ENCODE data around the gene GRK3. TPM values are rescaled to one million over a fixed set of nuclear protein-coding genes. Genes with fewer than 3 reads are reported as not detected.
"Not testable (repeated sequence)": the region's sequence is repeated elsewhere in the genome, so short reads cannot be mapped to it uniquely, and the experiment has no call there.

Gene GRK3
- total and polyA plus RNA-seq, 4 experiments from 2014 or later: 0.11 to 3.2 (median 1.5) TPM

DNA sequence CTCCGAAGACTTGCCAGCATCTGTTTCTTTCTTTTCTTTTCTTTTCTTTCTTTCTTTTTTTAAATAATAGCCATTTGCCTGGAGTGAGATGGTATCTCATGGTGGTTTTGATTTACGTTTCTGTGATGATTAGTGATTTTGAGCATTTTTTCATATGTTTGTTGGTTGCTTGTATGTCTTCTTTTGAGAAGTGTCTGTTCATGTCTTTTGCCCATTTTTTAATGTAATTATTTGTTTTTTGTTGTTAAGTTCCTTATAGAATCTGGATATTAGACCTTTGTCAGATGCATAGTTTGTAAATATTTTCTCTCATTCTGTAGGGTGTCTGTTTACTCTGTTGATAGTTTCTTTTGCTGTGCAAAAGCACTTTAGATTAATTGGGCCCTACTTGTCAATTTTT lies 28.8 kb downstream of the GRK3 start:
- H3K4me3 Mint-ChIP-seq; H3K27ac Mint-ChIP-seq; H3K4me1 Mint-ChIP-seq; H3K36me3 ChIP-seq (ENCODE audit: insufficient read depth, low read length); H3K4me3 ChIP-seq (ENCODE audit: low read length in 2 of 2); DNase-seq; POLR2A ChIA-PET (ENCODE audit: partially characterized antibody); H3K27me3 ChIP-seq (ENCODE audit: insufficient read depth, low read length); H3K9me3 ChIP-seq (ENCODE audit: control insufficient read depth in 1 of 2, low read length in 2 of 2); H3K4me1 ChIP-seq (ENCODE audit: insufficient read depth, low read length); H3K27me3 Mint-ChIP-seq; intact Hi-C loops (cut with micrococcal nuclease); CTCF ChIA-PET (ENCODE audit: partially characterized antibody); H3K27ac ChIP-seq (ENCODE audit: low read depth, low read length): not testable (repeated sequence)
- H3K9me3 Mint-ChIP-seq: peaks cover 0 to 25% (median 8%) of the 10 kb centered on the region in 8 donors
- H3K36me3 Mint-ChIP-seq: peaks cover 0 to 10% of the 10 kb centered on the region in 2 donors

DNA sequence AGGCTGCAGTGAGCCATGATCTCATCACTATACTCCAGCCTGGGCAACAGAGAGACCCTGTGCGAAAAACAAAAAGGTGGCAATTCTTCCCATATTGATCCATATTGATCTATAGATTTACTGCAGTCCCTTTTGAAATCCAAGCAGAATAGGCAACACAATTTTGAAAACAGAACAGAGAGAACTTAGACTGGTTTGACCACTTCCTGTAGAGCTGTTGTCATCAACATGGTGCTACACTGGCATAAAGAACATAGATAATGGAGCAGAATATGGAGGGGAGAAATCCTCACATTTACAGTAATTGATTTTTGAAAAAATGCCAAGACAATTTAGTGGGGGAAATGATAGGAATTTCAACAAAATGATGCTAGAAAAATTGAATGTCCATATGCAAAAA lies 34.1 kb downstream of the GRK3 start:
- intact Hi-C loops (cut with micrococcal nuclease): no loop called here
- H3K9me3 Mint-ChIP-seq: peaks cover 0 to 14% (median 5%) of the 10 kb centered on the region in 8 donors
- Histone ChIP-seq H3K9me3 (ENCODE audit: control insufficient read depth in 1 of 2, low read length in 2 of 2) (no peaks in the 10 kb centered on the region), H3K4me3 (ENCODE audit: low read length in 2 of 2) (no peak overlapping the region), H3K4me1 (ENCODE audit: insufficient read depth, low read length) (peaks cover 5% of the 10 kb centered on the region), H3K36me3 (ENCODE audit: insufficient read depth, low read length) (no peaks in the 10 kb centered on the region), H3K27ac (ENCODE audit: low read depth, low read length) (no peak overlapping the region), H3K27me3 (ENCODE audit: insufficient read depth, low read length) (no peaks in the 10 kb centered on the region)
- no peaks in the 10 kb centered on the region for H3K27me3 Mint-ChIP-seq
- H3K27ac Mint-ChIP-seq: no peak overlapping the region
- ChIA-PET CTCF (ENCODE audit: partially characterized antibody) (no interaction called here), POLR2A (ENCODE audit: partially characterized antibody) (no interaction called here)
- no peak overlapping the region for H3K4me3 Mint-ChIP-seq
- H3K36me3 Mint-ChIP-seq: peaks cover 0 to 10% of the 10 kb centered on the region in 2 donors
- peaks cover 6 to 13% (median 9%) of the 10 kb centered on the region in 4 donors for H3K4me1 Mint-ChIP-seq
- no peak for DNase-seq

DNA sequence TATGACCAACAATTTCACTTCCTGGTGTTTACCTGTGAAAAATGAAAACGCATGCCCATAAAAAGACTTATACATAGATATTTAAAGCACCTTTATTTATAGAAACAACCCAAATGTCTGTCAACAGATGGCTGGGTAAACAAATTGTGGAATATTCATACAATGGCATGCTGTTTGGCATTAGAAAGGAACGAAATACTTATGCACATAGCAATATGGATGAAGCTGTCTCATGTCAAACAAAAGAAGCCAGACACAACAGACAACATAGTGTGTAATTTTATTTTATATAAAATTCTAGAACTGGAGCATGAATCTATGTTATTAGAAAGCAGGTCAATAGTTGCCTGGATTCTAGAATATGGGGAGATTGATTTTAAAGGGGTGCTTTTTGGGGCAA lies 38.0 kb downstream of the GRK3 start:
- ChIA-PET POLR2A (ENCODE audit: partially characterized antibody) (no interaction called here), CTCF (ENCODE audit: partially characterized antibody) (no interaction called here)
- intact Hi-C loops (cut with micrococcal nuclease): no loop called here
- H3K4me3 ChIP-seq (ENCODE audit: low read length in 2 of 2): no peak overlapping the region
- H3K9me3 ChIP-seq (ENCODE audit: control insufficient read depth in 1 of 2, low read length in 2 of 2): no peaks in the 10 kb centered on the region
- peaks cover 0 to 3% (median 0%) of the 10 kb centered on the region in 8 donors for H3K9me3 Mint-ChIP-seq
- H3K4me1 Mint-ChIP-seq: peaks cover 6 to 12% (median 9%) of the 10 kb centered on the region in 4 donors
- H3K27me3 ChIP-seq (ENCODE audit: insufficient read depth, low read length): no peaks in the 10 kb centered on the region
- no peak for DNase-seq
- no peak overlapping the region for H3K27ac Mint-ChIP-seq
- peaks cover 5% of the 10 kb centered on the region for H3K4me1 ChIP-seq (ENCODE audit: insufficient read depth, low read length)
- no peaks in the 10 kb centered on the region for H3K36me3 ChIP-seq (ENCODE audit: insufficient read depth, low read length)
- no peak overlapping the region for H3K4me3 Mint-ChIP-seq
- peaks cover 0 to 1% of the 10 kb centered on the region in 2 donors for H3K36me3 Mint-ChIP-seq
- no peak overlapping the region for H3K27ac ChIP-seq (ENCODE audit: low read depth, low read length)
- no peaks in the 10 kb centered on the region for H3K27me3 Mint-ChIP-seq

DNA sequence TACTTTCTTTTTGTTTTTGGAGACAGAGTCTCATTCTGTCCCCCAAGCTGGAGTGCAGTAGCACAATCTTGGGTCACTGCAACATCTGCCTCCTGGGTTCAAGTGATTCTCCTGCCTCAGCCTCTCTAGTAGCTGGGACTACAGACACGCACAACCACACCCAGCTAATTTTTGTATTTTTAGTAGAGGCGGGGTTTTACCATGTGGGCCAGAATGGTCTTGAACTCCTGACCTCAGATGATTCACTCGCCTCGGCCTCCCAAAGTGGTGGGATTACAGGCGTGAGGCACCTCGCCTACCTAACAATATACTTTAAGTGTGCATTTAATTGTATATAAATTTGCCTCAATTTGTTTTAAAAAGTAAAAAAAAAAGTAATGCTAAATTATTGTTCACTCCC lies 38.4 kb downstream of the GRK3 start:
- CTCF ChIA-PET (ENCODE audit: partially characterized antibody): no interaction called here
- H3K27ac ChIP-seq (ENCODE audit: low read depth, low read length): no peak overlapping the region
- H3K27ac Mint-ChIP-seq: no peak overlapping the region
- POLR2A ChIA-PET (ENCODE audit: partially characterized antibody): no interaction called here
- H3K4me3 ChIP-seq (ENCODE audit: low read length in 2 of 2): no peak overlapping the region
- H3K27me3 ChIP-seq (ENCODE audit: insufficient read depth, low read length): no peaks in the 10 kb centered on the region
- H3K9me3 ChIP-seq (ENCODE audit: control insufficient read depth in 1 of 2, low read length in 2 of 2): no peaks in the 10 kb centered on the region
- peaks cover 5% of the 10 kb centered on the region for H3K4me1 ChIP-seq (ENCODE audit: insufficient read depth, low read length)
- DNase-seq: no peak
- H3K36me3 Mint-ChIP-seq: no peaks in the 10 kb centered on the region
- H3K4me1 Mint-ChIP-seq: peaks cover 5 to 10% (median 6%) of the 10 kb centered on the region in 4 donors
- no peaks in the 10 kb centered on the region for H3K9me3 Mint-ChIP-seq
- no peaks in the 10 kb centered on the region for H3K36me3 ChIP-seq (ENCODE audit: insufficient read depth, low read length)
- intact Hi-C loops (cut with micrococcal nuclease): no loop called here
- H3K27me3 Mint-ChIP-seq: no peaks in the 10 kb centered on the region
- no peak overlapping the region for H3K4me3 Mint-ChIP-seq

DNA sequence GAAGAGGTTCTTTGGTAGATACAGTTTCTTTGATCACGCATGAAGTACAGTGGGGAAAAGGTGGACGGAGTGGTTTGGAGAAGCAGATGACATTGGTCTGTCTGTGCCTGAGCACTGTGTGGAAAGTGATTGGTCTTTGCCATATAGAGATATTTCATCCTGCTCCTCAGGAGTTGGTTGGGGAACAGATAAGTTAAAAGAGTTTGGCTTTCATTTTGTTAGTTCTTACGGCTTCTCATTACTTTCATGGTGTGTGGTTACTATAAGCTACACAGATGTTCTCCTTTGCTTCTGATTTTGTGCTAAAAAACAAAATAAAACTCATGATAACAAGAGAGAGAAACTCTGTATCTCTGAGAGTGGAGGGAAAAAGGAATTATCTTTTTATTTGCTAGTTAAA lies 40.7 kb downstream of the GRK3 start:
- POLR2A ChIA-PET (ENCODE audit: partially characterized antibody); H3K27me3 Mint-ChIP-seq; H3K36me3 Mint-ChIP-seq; DNase-seq; H3K36me3 ChIP-seq (ENCODE audit: insufficient read depth, low read length); H3K27ac ChIP-seq (ENCODE audit: low read depth, low read length); H3K4me3 ChIP-seq (ENCODE audit: low read length in 2 of 2); intact Hi-C loops (cut with micrococcal nuclease); CTCF ChIA-PET (ENCODE audit: partially characterized antibody); H3K4me3 Mint-ChIP-seq; H3K4me1 ChIP-seq (ENCODE audit: insufficient read depth, low read length); H3K27me3 ChIP-seq (ENCODE audit: insufficient read depth, low read length); H3K9me3 ChIP-seq (ENCODE audit: control insufficient read depth in 1 of 2, low read length in 2 of 2); H3K9me3 Mint-ChIP-seq; H3K4me1 Mint-ChIP-seq; H3K27ac Mint-ChIP-seq: not testable (repeated sequence)

DNA sequence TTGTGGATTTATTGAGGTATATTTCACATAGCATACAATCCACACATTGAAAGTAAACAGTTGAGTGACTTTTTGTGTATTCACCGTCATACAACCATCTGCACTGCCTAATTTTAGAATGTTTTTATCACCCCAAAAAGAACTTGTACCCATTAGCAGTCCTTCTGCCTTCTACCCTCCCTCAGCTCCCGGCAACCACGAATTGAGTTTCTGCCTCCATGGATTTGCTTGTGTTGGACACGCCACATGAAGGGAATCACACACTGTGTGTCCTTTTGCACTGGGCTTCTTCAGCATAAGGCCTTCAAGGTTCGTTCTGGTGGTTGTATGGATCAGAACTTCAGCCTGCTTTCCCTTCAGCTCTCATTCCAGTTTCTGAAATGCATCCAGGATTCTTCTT lies 41.1 kb downstream of the GRK3 start:
- intact Hi-C loops (cut with micrococcal nuclease); H3K36me3 ChIP-seq (ENCODE audit: insufficient read depth, low read length); H3K27ac Mint-ChIP-seq; H3K36me3 Mint-ChIP-seq; CTCF ChIA-PET (ENCODE audit: partially characterized antibody); H3K4me1 Mint-ChIP-seq; H3K27me3 ChIP-seq (ENCODE audit: insufficient read depth, low read length); H3K4me1 ChIP-seq (ENCODE audit: insufficient read depth, low read length); H3K9me3 Mint-ChIP-seq; H3K9me3 ChIP-seq (ENCODE audit: control insufficient read depth in 1 of 2, low read length in 2 of 2); DNase-seq; H3K27me3 Mint-ChIP-seq; H3K4me3 Mint-ChIP-seq; H3K27ac ChIP-seq (ENCODE audit: low read depth, low read length); H3K4me3 ChIP-seq (ENCODE audit: low read length in 2 of 2); POLR2A ChIA-PET (ENCODE audit: partially characterized antibody): not testable (repeated sequence)

DNA sequence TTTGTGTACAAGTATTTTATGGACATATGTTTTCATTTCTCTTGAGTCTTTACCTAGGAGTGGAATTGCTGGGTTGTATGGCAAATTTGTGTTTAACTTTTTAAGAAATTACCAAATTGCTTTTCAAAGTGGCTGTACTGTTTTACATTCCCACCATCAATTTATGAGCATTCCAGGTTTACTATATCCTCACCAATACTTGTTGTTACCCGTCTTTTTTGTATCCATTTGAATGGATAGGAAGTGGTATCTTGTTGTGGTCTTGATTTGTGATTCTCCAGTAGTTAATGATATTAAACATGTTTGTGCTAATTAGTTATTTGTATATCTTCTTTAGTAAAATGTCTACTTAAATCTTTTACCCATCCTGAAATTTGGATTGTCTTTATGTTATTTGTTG lies 46.8 kb downstream of the GRK3 start:
- peaks cover 0 to 14% (median 7%) of the 10 kb centered on the region in 8 donors for H3K9me3 Mint-ChIP-seq

DNA sequence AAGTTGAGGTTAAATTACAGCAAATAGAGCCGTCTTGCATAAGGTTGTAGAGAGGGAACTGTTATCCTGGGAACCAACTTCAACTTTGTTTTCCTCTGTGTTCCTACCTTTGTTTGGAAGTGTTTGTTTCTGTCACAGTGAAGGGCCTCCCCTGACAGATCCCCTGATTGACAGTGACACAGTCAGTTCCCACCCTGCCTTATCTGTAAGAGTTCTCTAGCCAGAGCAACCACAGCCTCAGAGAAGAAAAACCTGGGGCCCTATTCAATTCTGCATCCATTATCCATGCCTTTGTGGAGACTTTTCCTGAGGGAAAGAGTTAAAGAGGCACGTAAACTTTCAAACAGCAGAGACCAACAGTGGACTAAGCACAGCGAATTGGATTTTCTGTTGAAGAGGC lies 48.7 kb downstream of the GRK3 start:
- H3K36me3 ChIP-seq (ENCODE audit: insufficient read depth, low read length); POLR2A ChIA-PET (ENCODE audit: partially characterized antibody); H3K27ac ChIP-seq (ENCODE audit: low read depth, low read length); H3K27me3 Mint-ChIP-seq; H3K9me3 ChIP-seq (ENCODE audit: control insufficient read depth in 1 of 2, low read length in 2 of 2); H3K4me1 Mint-ChIP-seq; H3K36me3 Mint-ChIP-seq; H3K27ac Mint-ChIP-seq; H3K27me3 ChIP-seq (ENCODE audit: insufficient read depth, low read length); CTCF ChIA-PET (ENCODE audit: partially characterized antibody); H3K4me1 ChIP-seq (ENCODE audit: insufficient read depth, low read length); H3K4me3 Mint-ChIP-seq; intact Hi-C loops (cut with micrococcal nuclease); H3K4me3 ChIP-seq (ENCODE audit: low read length in 2 of 2); DNase-seq: not testable (repeated sequence)
- H3K9me3 Mint-ChIP-seq: peaks cover 0 to 14% (median 7%) of the 10 kb centered on the region in 8 donors

More for the DNA sequence above, 46.8 kb downstream of the GRK3 start:
- H3K9me3 ChIP-seq (ENCODE audit: control insufficient read depth in 1 of 2, low read length in 2 of 2); CTCF ChIA-PET (ENCODE audit: partially characterized antibody); H3K36me3 Mint-ChIP-seq; H3K27ac Mint-ChIP-seq; H3K27ac ChIP-seq (ENCODE audit: low read depth, low read length); H3K4me3 Mint-ChIP-seq; H3K36me3 ChIP-seq (ENCODE audit: insufficient read depth, low read length); DNase-seq; H3K27me3 Mint-ChIP-seq; H3K4me3 ChIP-seq (ENCODE audit: low read length in 2 of 2); H3K27me3 ChIP-seq (ENCODE audit: insufficient read depth, low read length); intact Hi-C loops (cut with micrococcal nuclease); POLR2A ChIA-PET (ENCODE audit: partially characterized antibody); H3K4me1 Mint-ChIP-seq; H3K4me1 ChIP-seq (ENCODE audit: insufficient read depth, low read length): not testable (repeated sequence)
